ENCODE measurements around the gene FAF1.

DNA sequence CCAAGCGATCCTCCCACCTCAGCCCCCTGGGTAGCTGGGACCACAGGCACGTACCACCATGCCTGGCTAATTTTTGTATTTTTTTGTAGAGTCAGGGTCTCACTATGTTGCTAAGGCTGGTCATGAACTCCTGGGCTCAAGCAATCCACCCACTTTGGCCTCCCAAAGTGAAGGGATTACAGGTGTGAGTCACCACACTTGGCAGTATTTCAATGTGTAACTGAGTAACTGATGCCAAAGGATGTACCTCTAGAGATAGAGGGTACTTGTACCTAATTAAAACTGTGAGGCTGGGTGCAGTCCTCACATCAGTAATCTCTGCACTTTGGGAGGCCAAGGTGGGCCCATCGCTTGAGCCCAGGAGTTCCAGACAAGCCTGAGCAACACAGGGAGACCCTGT lies 278.1 kb downstream of the FAF1 start:
- TF ChIP-seq EP300 (IDR thresholded peaks at IDR 0.05; ENCODE audit: borderline replicate concordance) (no peak), YY1 (IDR thresholded peaks at IDR 0.05; ENCODE audit: low read depth) (no peak), FOXM1 (IDR thresholded peaks at IDR 0.05; ENCODE audit: borderline replicate concordance, low read depth) (no peak), RAD21 (IDR thresholded peaks at IDR 0.05; ENCODE audit: low read depth) (no peak), NFIC (IDR thresholded peaks at IDR 0.05) (no peak)
